WTC11 (cell line): ENCODE measurements around the gene LRRC18. TPM values are rescaled to one million over a fixed set of nuclear protein-coding genes. Genes with fewer than 3 reads are reported as not detected.

Experiments
- ATAC-seq: fragments of 200-7000 bp; cut with Tn5 transposase; 2 replicates; pipeline ENCODE4 v1.10.0; 2021; ENCODE audit warnings: mild to moderate bottlenecking, moderate library complexity
- CTCF ChIA-PET: fragments of 300-600 bp; sonication (Branson Sonifier 250); formaldehyde crosslinking; loops from one replicate; lab custom pipeline; 2021; ENCODE audit warnings: antibody characterized with exemption; lab: Charles Lee
- POLR2A ChIA-PET: fragments of 350-600 bp; sonication (Branson Sonifier 250); formaldehyde crosslinking; loops from one replicate; lab custom pipeline; 2021; ENCODE audit warnings: antibody characterized with exemption; lab: Charles Lee
- DNase-seq: peaks from one replicate; pipeline ENCODE4 v3.0.0; 2021; ENCODE audit warnings: low spot score
- H3K27ac Mint-ChIP-seq: 2 replicates; pipeline ENCODE4 v1.8.0; 2021; ENCODE audit warnings: mixed read lengths
- H3K27me3 Mint-ChIP-seq: 2 replicates; pipeline ENCODE4 v1.8.0; 2021; ENCODE audit warnings: low read depth, mild to moderate bottlenecking, moderate library complexity, mixed read lengths
- H3K36me3 Mint-ChIP-seq: 2 replicates; pipeline ENCODE4 v1.8.0; 2021; ENCODE audit warnings: mixed read lengths
- H3K4me1 Mint-ChIP-seq: 2 replicates; pipeline ENCODE4 v1.8.0; 2022; ENCODE audit warnings: mixed read lengths
- H3K4me3 Mint-ChIP-seq: 2 replicates; pipeline ENCODE4 v1.8.0; 2021; ENCODE audit warnings: mild to moderate bottlenecking, moderate library complexity, mixed read lengths
- H3K9me3 Mint-ChIP-seq: 2 replicates; pipeline ENCODE4 v1.8.0; 2021; ENCODE audit warnings: mixed read lengths
- JAZF1 ChIP-seq: fragments of 250-450 bp; sonication (Bioruptor Pico); IDR thresholded peaks from 2 replicates; pipeline ENCODE4 v1.9.0; 2021; ENCODE audit warnings: moderate library complexity, mild to moderate bottlenecking, inconsistent platforms
- JUN ChIP-seq: sonication (generic); formaldehyde crosslinking; IDR thresholded peaks from 2 replicates; pipeline ENCODE4 v1.8.0; 2023; ENCODE audit warnings: mild to moderate bottlenecking, missing genetic modification reagents
- KAT7 ChIP-seq: sonication (generic); formaldehyde crosslinking; IDR thresholded peaks from 2 replicates; pipeline ENCODE4 v1.8.1; 2023; ENCODE audit warnings: missing genetic modification reagents, mild to moderate bottlenecking, borderline replicate concordance
- NFATC4 ChIP-seq: fragments of 250-450 bp; sonication (Bioruptor Pico); IDR thresholded peaks from 2 replicates; pipeline ENCODE4 v1.9.0; 2021; ENCODE audit warnings: mild to moderate bottlenecking
- NFE2L1 ChIP-seq: sonication (generic); formaldehyde crosslinking; IDR thresholded peaks from 2 replicates; pipeline ENCODE4 v1.8.1; 2023; ENCODE audit warnings: missing genetic modification reagents
- PREB ChIP-seq: sonication (generic); formaldehyde crosslinking; IDR thresholded peaks from 2 replicates; pipeline ENCODE4 v1.8.1; 2022; ENCODE audit warnings: mild to moderate bottlenecking, missing genetic modification reagents, moderate library complexity, borderline replicate concordance
- SOX15 ChIP-seq: fragments of 250-450 bp; sonication (Bioruptor Pico); IDR thresholded peaks from 2 replicates; pipeline ENCODE4 v1.9.0; 2021; ENCODE audit warnings: mild to moderate bottlenecking
- ZNF512 ChIP-seq: sonication (generic); formaldehyde crosslinking; IDR thresholded peaks from 2 replicates; pipeline ENCODE4 v1.8.1; 2022; ENCODE audit warnings: missing genetic modification reagents, borderline replicate concordance
- ZSCAN18 ChIP-seq: fragments of 250-450 bp; sonication (Bioruptor Pico); IDR thresholded peaks from 2 replicates; pipeline ENCODE4 v2.1.2; 2022; ENCODE audit warnings: mild to moderate bottlenecking, moderate library complexity
- total RNA-seq: library from RNA; stranded (reverse); gene quantifications from 3 replicates; pipeline ENCODE4 v1.2.3, GENCODE V29; 2021
- TF ChIP-seq, protein P1 (sequence below): sonication (generic); formaldehyde crosslinking; IDR thresholded peaks from 2 replicates; pipeline ENCODE4 v1.8.0; 2023; ENCODE audit warnings: missing genetic modification reagents, mild to moderate bottlenecking, borderline replicate concordance
- TF ChIP-seq, protein P2 (sequence below): fragments of 200-600 bp; IDR thresholded peaks from 2 replicates; pipeline ENCODE4 v1.8.0; 2022; ENCODE audit warnings: antibody characterized with exemption
- TF ChIP-seq, protein P3 (sequence below): sonication (generic); formaldehyde crosslinking; IDR thresholded peaks from 2 replicates; pipeline ENCODE4 v1.8.0; 2023; ENCODE audit warnings: mild to moderate bottlenecking, missing genetic modification reagents
- TF ChIP-seq, protein P4 (sequence below): sonication (generic); formaldehyde crosslinking; IDR thresholded peaks from 2 replicates; pipeline ENCODE4 v1.8.1; 2022; ENCODE audit warnings: low read depth, missing genetic modification reagents, borderline replicate concordance
- TF ChIP-seq, protein P5 (sequence below): sonication (generic); formaldehyde crosslinking; IDR thresholded peaks from 2 replicates; pipeline ENCODE4 v1.8.0; 2022; ENCODE audit warnings: mild to moderate bottlenecking, missing genetic modification reagents

Gene LRRC18
- total RNA-seq, 1 experiment from 2014 or later: not detected

- Mint-ChIP-seq H3K4me3 (no peak overlapping the region), H3K9me3 (no peaks in the 10 kb centered on the region), H3K36me3 (no peaks in the 10 kb centered on the region), H3K4me1 (peaks cover 3% of the 10 kb centered on the region; the same call in 1 of the 2 replicates), H3K27me3 (no peaks in the 10 kb centered on the region), H3K27ac (no peak overlapping the region)
- no peak for DNase-seq
- CTCF ChIA-PET: interaction anchor here (0.6 to 0.9 kb wide), 2 partner anchors 162 to 419 kb away, joined by 3 read pairs; no protein-coding TSS in a partner anchor
- no peak for TF ChIP-seq JUN (CRISPR knock-in tag)
- TF ChIP-seq, protein P1, sequence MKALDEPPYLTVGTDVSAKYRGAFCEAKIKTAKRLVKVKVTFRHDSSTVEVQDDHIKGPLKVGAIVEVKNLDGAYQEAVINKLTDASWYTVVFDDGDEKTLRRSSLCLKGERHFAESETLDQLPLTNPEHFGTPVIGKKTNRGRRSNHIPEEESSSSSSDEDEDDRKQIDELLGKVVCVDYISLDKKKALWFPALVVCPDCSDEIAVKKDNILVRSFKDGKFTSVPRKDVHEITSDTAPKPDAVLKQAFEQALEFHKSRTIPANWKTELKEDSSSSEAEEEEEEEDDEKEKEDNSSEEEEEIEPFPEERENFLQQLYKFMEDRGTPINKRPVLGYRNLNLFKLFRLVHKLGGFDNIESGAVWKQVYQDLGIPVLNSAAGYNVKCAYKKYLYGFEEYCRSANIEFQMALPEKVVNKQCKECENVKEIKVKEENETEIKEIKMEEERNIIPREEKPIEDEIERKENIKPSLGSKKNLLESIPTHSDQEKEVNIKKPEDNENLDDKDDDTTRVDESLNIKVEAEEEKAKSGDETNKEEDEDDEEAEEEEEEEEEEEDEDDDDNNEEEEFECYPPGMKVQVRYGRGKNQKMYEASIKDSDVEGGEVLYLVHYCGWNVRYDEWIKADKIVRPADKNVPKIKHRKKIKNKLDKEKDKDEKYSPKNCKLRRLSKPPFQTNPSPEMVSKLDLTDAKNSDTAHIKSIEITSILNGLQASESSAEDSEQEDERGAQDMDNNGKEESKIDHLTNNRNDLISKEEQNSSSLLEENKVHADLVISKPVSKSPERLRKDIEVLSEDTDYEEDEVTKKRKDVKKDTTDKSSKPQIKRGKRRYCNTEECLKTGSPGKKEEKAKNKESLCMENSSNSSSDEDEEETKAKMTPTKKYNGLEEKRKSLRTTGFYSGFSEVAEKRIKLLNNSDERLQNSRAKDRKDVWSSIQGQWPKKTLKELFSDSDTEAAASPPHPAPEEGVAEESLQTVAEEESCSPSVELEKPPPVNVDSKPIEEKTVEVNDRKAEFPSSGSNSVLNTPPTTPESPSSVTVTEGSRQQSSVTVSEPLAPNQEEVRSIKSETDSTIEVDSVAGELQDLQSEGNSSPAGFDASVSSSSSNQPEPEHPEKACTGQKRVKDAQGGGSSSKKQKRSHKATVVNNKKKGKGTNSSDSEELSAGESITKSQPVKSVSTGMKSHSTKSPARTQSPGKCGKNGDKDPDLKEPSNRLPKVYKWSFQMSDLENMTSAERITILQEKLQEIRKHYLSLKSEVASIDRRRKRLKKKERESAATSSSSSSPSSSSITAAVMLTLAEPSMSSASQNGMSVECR (CRISPR knock-in tag): no peak
- TF ChIP-seq JAZF1 (CRISPR knock-in tag): no peak
- TF ChIP-seq, protein P2, sequence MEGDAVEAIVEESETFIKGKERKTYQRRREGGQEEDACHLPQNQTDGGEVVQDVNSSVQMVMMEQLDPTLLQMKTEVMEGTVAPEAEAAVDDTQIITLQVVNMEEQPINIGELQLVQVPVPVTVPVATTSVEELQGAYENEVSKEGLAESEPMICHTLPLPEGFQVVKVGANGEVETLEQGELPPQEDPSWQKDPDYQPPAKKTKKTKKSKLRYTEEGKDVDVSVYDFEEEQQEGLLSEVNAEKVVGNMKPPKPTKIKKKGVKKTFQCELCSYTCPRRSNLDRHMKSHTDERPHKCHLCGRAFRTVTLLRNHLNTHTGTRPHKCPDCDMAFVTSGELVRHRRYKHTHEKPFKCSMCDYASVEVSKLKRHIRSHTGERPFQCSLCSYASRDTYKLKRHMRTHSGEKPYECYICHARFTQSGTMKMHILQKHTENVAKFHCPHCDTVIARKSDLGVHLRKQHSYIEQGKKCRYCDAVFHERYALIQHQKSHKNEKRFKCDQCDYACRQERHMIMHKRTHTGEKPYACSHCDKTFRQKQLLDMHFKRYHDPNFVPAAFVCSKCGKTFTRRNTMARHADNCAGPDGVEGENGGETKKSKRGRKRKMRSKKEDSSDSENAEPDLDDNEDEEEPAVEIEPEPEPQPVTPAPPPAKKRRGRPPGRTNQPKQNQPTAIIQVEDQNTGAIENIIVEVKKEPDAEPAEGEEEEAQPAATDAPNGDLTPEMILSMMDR: no peak
- ATAC-seq: no peak
- POLR2A ChIA-PET: no interaction called here
Observed at GRCh38 chr10:48907730-48908129, 31.9 kb downstream of the LRRC18 start.

- ChIA-PET CTCF (no interaction called here), POLR2A (no interaction called here)
- no peak for ATAC-seq
- H3K36me3 Mint-ChIP-seq: no peaks in the 10 kb centered on the region
- H3K4me3 Mint-ChIP-seq: no peak overlapping the region
- no peak overlapping the region for H3K27ac Mint-ChIP-seq
- DNase-seq: no peak
- no peaks in the 10 kb centered on the region for H3K27me3 Mint-ChIP-seq
- peaks cover 3% of the 10 kb centered on the region; the same call in 1 of the 2 replicates for H3K4me1 Mint-ChIP-seq
- H3K9me3 Mint-ChIP-seq: no peaks in the 10 kb centered on the region
- TF ChIP-seq, protein P3, sequence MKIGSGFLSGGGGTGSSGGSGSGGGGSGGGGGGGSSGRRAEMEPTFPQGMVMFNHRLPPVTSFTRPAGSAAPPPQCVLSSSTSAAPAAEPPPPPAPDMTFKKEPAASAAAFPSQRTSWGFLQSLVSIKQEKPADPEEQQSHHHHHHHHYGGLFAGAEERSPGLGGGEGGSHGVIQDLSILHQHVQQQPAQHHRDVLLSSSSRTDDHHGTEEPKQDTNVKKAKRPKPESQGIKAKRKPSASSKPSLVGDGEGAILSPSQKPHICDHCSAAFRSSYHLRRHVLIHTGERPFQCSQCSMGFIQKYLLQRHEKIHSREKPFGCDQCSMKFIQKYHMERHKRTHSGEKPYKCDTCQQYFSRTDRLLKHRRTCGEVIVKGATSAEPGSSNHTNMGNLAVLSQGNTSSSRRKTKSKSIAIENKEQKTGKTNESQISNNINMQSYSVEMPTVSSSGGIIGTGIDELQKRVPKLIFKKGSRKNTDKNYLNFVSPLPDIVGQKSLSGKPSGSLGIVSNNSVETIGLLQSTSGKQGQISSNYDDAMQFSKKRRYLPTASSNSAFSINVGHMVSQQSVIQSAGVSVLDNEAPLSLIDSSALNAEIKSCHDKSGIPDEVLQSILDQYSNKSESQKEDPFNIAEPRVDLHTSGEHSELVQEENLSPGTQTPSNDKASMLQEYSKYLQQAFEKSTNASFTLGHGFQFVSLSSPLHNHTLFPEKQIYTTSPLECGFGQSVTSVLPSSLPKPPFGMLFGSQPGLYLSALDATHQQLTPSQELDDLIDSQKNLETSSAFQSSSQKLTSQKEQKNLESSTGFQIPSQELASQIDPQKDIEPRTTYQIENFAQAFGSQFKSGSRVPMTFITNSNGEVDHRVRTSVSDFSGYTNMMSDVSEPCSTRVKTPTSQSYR (CRISPR knock-in tag): no peak
- TF ChIP-seq, protein P4, sequence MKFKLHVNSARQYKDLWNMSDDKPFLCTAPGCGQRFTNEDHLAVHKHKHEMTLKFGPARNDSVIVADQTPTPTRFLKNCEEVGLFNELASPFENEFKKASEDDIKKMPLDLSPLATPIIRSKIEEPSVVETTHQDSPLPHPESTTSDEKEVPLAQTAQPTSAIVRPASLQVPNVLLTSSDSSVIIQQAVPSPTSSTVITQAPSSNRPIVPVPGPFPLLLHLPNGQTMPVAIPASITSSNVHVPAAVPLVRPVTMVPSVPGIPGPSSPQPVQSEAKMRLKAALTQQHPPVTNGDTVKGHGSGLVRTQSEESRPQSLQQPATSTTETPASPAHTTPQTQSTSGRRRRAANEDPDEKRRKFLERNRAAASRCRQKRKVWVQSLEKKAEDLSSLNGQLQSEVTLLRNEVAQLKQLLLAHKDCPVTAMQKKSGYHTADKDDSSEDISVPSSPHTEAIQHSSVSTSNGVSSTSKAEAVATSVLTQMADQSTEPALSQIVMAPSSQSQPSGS (CRISPR knock-in tag): no peak
- no peak for TF ChIP-seq NFATC4 (CRISPR knock-in tag)
- TF ChIP-seq NFE2L1: no peak
- no peak for TF ChIP-seq SOX15 (CRISPR knock-in tag)
- TF ChIP-seq, protein P5, sequence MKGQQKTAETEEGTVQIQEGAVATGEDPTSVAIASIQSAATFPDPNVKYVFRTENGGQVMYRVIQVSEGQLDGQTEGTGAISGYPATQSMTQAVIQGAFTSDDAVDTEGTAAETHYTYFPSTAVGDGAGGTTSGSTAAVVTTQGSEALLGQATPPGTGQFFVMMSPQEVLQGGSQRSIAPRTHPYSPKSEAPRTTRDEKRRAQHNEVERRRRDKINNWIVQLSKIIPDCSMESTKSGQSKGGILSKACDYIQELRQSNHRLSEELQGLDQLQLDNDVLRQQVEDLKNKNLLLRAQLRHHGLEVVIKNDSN: no peak
- no peak for TF ChIP-seq KAT7
- TF ChIP-seq JAZF1 (CRISPR knock-in tag): no peak
- no peak for TF ChIP-seq PREB (CRISPR knock-in tag)
- TF ChIP-seq ZSCAN18: no peak
- no peak for TF ChIP-seq ZNF512 (CRISPR knock-in tag)
Observed at GRCh38 chr10:48906841-48907240, 32.8 kb downstream of the LRRC18 start.
